Right hindlimb (tissue), 1 donor: ENCODE results near the gene SLC2A9.

ENCODE experiments used
- DNase-seq: peaks from one replicate; pipeline ENCODE4 v3.0.0-alpha.2; 2018

The SLC2A9 gene

DNA sequence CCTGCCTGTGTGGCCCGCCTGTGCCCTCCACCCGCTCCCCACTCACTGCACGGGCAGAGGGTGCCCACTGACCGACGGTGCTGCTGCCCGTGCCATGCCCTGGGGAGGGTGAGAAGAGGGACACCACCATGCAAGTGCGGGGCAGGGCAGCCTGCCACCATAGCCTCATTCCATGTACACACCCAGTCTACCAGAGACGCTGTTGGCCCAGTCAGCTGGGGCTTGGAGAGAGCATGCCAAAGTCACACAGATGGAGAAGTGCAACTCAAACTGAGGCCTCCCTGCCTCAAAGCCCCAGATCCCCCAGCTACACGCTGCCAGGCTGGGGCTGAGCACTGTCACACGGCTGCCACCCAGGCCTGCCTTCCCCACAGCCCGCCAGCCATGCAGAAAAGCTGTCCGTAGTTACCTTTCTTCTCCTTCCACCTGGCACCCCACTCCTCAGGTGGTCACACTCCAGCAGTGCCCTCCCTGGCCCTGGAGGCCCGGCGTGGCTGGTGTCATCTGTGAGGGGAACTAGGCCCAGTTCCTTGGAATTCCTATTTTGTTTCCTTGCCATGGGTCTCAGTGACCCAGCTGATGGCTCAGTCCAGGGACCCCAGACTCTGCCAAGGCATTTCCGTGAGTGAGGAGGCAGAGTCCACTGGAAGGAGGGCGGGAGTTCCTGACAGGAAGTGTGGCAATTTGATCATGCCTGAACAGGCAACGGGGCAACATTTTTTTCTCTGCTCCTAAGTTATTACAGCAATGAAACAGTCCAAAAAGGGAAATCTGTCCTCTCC is at the start of gene SLC2A9:
Gene SLC2A9, minus strand, starts transcription at position 627 of the 782 bp plus-strand sequence. Its CDS starts 68 bp downstream, at position 559.
- DNase-seq = peak; percentile 52

DNA sequence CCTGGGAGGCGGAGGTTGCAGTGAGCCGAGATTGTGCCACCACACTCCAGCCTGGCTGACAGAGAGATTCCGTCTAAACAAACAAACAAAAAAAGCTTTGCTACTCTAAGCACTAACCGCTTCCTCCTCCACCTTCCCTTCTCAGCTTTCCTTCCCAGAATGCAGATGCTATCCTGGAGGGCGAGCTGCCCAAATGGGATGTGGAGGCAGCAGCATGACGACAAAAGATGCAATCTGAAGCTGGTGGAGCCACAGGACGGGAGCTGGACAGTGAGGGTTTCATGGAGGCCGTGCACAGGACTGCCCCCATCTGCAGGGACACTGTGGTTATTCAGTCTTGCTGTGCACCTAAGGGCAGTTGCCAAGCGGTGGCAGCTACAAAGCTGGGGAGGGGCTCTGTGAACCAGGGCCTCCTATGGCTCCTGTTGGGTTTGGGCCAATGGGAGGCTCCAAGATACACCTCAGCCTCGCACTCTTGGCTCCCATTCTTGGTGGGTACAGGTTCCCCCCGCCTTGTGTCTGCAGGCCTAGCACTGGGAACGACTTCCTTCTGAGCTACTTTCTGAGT is 47.9 kb upstream of the SLC2A9 start:
- DNase-seq = no peak

DNA sequence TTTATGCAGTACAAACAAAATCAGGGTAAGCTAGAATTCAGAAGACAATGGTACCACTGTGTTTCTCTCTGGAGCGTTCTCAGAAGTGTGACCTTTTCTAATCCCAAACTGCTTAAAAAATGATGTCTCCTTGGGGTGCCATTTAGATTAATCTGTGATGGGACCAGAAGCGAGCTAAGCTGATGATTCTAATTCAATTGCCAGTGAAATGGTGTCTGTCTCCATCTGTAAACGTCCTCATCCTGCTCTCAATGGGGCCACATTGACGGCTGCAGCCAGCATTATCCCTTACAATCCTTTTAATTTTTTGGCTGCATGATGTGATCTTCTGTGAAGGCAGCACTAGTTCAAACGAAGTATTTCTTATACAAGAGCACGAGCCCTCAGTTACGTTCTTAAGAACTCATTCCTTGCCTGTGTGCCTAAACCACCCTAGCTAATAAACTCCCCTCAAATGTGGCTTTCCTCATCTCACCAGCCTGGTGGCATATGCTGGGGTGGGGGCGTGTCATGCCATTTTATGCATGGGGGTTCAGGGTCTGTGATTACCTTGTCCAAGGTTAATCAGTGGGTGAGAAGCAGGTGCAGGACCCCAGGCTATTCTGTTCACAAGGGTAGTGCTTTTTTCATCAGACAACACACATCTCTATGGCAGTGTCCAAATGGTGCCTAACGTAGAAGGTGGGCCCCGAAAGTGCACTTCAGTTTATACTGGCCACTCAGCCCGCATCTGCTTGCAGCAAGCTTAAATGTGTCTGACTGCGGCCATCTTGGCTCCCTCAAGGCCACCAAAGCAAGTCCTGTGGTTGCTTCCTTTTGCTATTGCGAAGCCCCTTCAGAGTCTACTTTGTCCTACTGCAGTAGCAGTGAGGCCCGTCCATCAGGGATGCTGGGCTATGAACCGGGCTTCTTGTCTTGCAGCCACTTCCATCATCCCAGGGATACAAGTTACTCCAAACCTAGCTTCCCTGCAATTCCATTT is 45.7 kb upstream of the SLC2A9 start:
- DNase-seq = no peak

DNA sequence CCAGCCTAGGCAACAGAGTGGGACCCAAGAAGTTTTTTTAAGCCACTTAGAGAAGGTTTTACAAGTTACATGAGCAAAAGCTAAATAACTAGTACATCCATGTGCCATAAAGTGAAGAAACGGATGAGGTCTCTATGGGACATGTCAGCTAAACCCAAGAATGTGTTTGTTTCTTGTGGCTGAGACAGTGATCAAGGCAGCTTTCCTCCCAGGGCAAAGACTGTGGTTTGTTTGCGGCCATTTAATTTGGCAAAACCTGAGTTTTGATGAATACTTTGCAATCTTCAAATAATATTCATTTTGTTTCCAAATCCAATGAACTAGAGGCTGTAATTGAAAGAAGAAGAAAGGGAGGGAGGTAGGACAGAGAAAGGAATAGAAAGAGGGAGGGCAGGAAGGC is 44.9 kb upstream of the SLC2A9 start:
- DNase-seq = no peak

DNA sequence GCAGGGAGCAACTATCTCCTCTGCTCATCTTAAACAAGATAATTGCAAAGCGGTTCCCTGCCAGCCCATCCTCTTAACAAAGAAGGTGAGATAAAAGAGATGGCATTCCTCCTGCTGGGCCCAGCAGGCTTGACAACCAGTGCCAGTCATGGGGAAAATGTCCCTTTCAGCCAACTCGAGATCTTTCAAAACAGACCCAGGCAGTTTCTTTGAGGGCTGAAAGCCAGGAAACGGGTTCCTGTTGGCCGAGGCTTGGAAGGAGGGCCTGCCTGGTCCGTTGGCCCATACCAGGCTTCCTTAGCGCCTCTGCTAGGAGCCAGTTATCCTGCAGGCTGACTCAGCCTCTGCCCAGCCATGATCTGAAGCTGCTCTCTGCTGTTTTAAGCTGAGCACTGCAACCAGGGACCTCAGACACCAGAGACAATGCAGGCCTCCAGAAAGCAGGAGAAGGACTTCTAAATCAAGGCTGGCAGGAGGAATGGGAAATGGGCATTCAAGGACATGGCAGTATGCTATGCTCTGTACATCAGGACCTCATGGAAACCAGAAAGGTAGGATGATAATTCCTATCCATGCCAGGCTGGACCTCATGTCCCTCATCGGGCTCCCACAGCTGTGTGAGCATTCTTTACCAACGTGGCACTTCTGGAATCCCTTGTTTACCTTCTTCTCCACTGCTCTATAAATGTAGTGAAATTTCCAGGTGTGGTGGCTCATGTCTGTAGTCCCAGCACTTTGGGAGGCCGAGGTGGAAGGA is 42.4 kb upstream of the SLC2A9 start:
- peak; percentile 77 for DNase-seq

DNA sequence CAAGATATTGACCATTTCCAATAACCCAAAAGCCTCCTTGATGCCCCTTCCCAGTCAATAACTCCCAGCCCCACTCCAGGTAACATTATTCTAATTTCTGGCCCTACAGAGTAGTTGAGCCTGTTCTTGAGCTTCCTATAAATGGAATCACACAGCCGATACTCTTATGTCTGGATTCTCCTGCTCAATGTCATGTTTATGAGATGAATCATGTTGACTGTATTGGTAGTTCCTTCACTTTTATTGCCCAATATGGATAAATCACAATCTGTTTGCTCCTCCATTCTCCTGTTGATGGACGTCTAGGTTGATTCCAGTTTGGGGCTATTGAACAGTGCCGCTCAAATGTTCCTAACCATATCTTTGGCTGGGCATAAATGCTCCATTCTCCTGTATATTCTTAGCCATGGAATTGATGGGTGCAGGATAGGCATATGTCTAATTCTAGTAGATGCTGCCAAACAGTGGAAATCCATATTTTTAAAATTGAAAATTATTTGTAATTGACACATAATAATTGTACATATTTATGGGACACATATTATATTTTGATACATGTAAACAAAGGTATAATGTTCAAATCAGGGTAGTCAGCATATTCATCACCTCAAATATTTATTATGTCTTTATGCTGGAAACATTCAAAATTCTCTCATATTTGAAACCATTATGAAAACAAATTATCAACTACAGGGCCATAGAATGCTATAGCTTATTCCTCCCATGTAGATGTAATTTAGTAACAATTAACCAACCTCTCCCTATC is 40.5 kb upstream of the SLC2A9 start:
- DNase-seq = no peak

DNA sequence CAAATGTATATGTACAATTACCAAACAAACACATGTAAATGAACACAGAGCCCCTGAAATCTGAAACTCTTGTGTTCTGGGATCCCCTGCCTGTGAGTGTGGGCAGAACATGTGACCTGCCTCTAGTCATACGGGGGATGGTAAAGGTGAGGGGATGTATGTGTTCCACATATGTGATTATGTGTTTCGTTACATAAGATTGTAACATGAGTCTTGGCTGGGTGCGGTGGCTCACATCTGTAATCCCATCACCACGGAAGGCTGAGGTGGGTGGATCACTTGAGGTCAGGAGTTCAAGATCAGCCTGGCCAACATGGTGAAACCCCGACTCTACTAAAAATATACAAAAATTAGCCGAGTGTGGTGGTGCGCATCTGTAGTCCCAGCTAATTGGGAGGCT is 37.1 kb upstream of the SLC2A9 start:
- DNase-seq = no peak

DNA sequence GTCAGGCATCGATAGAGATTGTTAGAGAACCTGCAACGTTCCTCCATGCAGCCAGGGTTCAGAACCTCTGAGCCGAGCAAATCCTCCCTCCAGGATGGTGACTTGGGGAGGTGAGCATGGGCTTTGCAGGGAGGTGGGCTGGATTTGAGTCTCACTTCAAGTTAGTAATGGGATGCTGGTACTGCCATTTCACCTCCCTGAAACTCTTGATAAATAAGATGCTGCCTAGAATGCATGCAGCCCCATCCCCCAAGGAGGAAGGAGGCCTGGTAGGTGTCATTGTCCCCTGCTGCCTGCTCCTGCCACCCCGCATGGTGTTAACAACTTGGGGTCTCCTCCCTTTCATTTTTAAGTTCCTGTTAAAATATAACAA is 35.7 kb upstream of the SLC2A9 start:
- DNase-seq = no peak

DNA sequence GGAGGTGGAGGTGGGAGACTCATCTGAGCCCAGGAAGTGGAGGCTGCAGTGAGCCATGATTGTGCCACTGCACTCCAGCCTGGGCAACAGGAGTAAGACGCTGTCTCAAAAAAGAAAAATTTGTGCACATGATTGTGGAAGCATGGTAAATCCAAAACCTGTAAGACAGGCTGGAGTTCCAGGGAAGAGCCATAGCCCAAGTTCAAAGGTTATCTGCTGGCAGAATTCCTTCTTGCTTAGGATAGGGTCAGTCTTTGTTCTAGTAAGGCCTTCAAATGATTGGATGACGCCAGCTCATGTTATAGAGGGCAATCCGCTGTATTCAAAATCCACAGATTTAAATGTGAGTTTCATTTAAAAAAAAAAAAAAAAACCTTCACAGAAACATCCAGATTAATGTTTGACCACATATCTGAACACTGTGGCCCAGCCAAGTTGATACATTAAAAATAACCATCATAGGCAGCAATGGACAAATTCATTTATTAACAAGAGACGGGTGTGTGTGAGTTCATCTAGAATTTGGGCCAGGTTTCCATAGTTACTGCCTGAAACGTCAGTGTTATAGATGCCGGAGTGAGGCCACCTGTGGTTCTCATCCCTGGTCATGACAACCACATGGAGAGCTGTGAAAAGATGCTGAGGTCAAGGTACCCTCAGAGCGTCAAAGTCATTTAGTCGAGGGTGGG is 35.2 kb upstream of the SLC2A9 start:
- DNase-seq = no peak

DNA sequence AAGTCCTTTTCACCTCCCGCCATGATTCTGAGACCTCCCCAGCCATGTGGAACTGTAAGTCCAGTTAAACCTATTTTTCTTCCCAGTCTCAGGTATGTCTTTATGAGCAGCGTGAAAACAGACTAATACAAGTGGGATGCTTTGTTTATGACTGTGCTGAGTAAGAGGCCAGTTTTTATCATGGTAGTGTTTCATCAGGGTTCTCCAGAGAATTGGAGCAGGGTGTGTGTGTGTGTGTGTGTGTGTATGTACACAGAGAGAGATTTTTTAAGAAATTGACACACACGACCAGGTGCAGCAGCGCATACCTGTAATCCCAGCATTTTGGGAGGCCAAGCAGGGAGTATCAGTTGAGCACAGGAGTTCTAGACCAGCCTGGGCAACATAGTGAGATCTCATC is 34.6 kb upstream of the SLC2A9 start:
- no peak for DNase-seq

DNA sequence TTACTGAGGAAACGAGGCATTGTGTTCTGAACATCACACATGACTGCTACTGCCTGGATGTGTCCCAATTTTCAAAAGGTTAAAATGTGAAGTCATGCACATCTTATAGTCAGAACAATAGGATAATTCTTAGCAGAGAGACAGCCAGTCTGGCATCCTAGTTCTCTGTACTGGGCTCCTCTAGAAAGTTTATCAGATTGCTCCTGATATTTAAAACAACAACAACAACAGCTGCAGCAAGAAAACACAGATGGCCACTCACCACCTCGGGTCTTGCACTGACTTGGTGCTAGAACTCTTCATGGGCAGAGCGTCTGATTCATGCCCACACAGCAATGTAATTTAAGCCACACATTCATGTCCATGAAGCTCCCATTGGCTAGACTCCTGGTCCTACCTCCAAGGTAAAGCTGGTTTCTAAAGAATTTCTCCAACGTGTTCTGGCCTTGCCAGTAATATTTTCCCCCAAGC is 33.3 kb upstream of the SLC2A9 start:
- DNase-seq = no peak

DNA sequence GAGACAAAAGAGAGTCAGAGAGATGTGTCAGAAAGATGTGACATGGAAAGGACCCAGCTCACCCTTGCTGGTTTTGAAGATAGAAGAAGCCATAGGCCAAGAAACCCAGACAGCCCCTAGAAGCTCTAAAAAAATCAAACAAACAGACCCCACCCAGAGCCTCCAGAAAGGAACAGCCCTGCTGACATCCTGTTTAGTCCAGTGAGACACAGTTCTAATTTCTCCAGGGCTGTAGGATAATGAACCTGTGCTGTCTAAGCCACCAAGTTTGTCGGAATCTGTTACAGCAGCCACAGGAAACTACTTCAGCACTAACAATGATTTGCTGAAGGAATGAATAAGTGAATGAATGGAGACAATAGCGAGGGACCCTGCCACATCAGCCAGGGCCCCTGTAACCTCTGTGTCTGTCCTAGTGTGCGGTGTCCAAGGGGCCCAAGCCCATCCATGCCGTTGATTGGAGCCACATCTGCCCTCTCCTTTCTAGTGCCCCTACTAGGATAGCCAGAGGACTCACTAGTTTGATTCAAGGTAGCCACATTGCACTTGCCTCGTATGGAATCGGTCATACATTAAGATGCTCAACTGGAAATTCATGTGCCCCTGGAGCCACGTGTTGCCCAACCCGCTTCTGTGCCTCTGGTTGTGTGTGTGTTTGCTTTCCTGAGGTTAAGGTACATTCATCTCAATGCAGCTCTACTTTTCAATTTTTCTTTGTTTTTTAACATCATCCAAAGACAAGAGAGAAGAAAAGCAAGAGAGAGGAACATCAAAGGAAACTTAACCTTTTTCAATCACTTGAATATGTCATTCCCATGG is 32.5 kb upstream of the SLC2A9 start:
- no peak for DNase-seq

DNA sequence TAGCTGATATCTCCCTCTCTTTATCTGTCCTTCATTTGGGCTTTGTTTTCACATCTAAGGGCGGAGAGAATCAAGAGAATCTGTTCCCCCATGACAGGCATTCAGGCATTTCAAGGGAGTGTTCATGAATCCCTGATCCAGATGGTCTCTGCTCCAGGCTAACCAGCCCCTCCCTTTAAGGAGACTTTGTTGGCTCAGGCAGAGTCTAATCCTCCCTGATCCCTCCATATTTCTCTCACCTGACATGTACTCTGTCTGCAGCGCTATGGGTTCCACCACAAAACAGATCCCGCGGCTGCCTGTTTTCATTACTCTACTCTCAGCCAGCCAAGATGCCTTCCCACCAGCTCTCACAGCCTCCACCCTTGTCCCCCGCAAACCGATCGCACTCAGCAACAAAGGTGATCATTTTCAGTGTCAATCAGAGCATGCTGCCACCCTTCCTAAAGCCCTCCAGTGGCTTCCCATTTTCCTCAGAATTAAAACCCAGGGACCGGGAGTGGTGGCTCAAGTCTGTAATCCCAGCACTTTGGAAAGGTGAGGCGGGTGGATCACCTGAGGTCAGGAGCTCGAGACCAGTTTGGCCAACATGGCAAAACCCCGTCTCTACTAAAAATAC is 30.3 kb upstream of the SLC2A9 start:
- DNase-seq = no peak

DNA sequence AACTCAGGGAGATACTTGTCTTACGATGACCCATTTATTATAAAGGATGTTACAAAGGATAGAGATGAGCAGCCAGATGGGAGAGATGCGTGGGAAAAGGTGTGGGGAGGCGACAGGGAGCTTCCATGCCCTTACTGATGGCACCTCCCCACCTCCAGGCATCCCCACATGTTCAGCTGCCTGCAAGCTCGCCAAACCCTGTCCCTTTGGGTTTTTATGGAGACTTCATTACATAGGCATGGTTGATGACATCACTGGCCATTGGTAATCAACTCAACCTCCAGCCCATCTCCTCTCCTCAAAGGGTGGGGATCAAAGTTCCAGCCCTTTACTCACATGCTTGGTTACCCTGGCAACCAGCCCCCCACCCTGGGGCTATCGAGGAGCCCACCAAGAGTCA is 29.4 kb upstream of the SLC2A9 start:
- no peak for DNase-seq

DNA sequence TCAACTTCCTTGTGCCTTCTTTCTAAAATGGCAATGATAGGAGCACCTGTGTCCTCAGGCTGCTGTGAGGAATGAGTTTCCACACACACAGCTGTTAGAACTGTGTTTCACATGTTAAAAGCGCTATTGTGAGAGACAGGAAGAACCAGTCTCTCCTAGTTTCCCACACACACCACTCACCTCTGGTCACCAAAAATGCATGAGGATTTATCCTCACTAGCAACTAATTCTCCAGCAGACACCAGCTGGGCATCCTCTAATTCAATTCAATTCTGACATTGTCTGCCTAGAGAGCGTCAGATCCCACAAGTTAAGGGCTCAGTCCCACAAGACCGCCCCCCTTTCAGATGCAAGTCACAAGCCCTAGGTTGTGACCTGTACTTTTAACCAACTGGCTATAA is 29.0 kb upstream of the SLC2A9 start:
- no peak for DNase-seq

DNA sequence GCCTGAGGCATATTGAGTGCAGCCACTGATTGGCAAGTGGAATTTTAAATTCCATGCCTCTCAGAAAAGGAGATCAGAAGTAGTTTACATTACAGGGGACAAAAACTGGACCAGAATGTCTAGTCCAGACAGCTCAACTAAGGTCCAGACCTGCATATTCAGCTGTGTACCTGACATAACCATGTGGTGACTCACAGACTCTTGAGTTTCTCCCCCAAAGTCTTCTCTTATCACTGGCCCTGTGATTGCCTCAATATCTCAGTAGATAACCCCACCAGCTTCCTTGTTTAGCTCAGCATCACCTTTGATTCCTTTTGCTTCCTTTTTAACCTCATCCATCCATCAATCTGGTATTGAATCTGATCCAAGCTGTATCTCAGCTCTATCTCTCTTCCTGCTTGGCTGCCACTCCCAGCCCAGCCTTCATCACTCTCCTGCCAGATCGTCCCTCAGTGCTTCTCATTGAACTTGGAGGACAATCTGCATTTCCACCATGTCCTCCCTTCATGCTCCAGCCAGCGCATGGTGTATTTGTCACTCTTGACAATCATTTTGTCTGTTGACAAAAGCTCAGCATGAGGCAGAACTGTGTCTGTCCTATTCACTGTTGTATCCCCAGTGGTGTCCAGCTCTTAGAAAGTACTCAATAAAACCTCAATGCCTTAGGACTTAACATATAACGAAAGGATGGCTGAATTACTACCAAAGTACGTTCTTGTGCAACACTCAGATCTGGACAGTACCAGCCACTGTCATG is 27.8 kb upstream of the SLC2A9 start:
- no peak for DNase-seq

DNA sequence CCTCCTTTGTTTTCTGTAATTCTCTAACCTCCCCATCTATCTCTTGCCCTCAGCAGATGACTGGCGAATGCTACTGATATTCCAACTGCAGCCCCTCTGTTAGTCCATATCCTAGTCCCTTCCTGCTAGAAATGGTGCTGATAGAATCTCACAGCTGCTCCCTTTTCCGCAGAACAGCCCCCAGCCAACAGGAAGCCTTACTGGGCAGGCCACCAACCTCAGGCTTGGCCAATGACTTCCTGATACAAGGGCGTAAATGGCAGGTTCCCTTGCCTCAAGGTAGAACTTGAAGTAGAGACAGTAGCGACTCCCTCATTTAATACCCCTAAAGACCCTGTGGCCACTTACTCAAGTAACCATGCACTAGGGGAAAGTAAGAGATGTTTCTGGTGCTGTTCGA is 26.7 kb upstream of the SLC2A9 start:
- no peak for DNase-seq

DNA sequence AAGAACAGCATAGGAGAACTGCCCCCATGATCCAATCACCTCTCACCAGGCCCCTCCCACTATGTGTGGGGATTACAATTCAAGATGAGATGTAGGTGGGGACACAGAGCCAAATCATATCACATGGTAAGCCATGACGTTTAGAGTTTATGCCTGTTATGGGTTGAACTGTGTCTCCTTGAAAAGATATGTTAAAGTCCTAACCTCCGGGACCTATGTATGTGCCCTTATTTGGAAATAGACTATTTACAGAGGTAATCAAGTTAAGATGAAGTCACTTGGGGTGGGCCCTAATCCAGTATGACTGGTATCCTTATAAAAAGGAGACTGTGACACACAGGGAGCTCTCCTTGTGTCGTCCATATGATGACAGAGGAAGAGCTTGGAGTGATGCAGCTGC is 25.2 kb upstream of the SLC2A9 start:
- no peak for DNase-seq

DNA sequence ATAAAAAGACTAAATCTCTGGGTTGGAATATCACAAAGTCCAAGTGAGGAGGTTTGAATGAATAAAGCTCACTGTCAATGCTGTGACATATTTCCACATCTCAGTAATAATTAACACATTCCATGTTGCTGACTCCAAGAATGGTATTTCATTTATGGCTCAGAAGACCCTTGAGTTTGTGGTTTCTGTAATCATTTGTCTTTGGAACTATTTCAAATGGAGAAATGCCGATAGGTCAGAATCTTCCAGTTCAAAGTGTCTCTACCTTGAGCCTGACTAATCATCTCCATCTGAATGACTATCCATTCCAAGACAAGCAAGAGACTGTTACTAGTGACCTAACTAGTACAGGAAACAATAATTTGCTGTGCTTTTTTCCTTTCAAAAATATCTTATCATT is 24.2 kb upstream of the SLC2A9 start:
- no peak for DNase-seq
